Lower lobe of right lung (tissue), 2 donors: ENCODE results near the gene GARRE1. TPM values are rescaled to one million over a fixed set of nuclear protein-coding genes. Genes with fewer than 3 reads are reported as not detected.
"Not testable (repeated sequence)": the region's sequence is repeated elsewhere in the genome, so short reads cannot be mapped to it uniquely, and the experiment has no call there.

Experiments
- ATAC-seq, 2 donors: fragments of 200-7000 bp; cut with Tn5 transposase; one replicate each; pipeline ENCODE4 v1.9.1; 2020 to 2022; ENCODE audit warnings: mild to moderate bottlenecking in 2 of 2, moderate library complexity in 2 of 2
- DNase-seq: peaks from one replicate; pipeline ENCODE4 v3.0.0-alpha.2; 2020
- H3K27ac ChIP-seq: fragments of 200-600 bp; one replicate; pipeline ENCODE4 v1.8.0; 2022
- H3K27me3 ChIP-seq: fragments of 200-600 bp; one replicate; pipeline ENCODE4 v1.8.0; 2022; ENCODE audit warnings: low read depth
- H3K36me3 ChIP-seq: fragments of 200-600 bp; one replicate; pipeline ENCODE4 v1.8.0; 2022; ENCODE audit warnings: mild to moderate bottlenecking
- H3K4me1 ChIP-seq: fragments of 200-600 bp; one replicate; pipeline ENCODE4 v1.8.0; 2022
- H3K4me3 ChIP-seq: fragments of 200-600 bp; one replicate; pipeline ENCODE4 v1.8.0; 2022; ENCODE audit warnings: mild to moderate bottlenecking
- H3K9me3 ChIP-seq: fragments of 200-600 bp; one replicate; pipeline ENCODE4 v1.8.0; 2022
- intact Hi-C: fragments of 100-400 bp; cut with DNase I; formaldehyde crosslinking; loops from one replicate; pipeline ENCODE4 v1.11.0; 2022
- long read RNA-seq: library from polyadenylated mRNA; unstranded; transcript quantifications from one replicate; pipeline ENCODE4 v2.0.0, GENCODE V29; 2021
- total RNA-seq: library from RNA; stranded (reverse); fragmentation: NEBNext Ultra II Directional; extraction: Animal tissue kit (Norgen Biotek cat#: 25700); gene quantifications from one replicate; pipeline ENCODE4 v1.2.1, GENCODE V29; 2021
- TF ChIP-seq, protein P1 (sequence below): fragments of 200-600 bp; IDR thresholded peaks from one replicate; pipeline ENCODE4 v1.8.0; 2022; ENCODE audit warnings: antibody characterized with exemption, mild to moderate bottlenecking
- donor health status: DM: no; HTN: yes; CAD: no; lungs with severe emphysema.

GARRE1 gene, protein sequence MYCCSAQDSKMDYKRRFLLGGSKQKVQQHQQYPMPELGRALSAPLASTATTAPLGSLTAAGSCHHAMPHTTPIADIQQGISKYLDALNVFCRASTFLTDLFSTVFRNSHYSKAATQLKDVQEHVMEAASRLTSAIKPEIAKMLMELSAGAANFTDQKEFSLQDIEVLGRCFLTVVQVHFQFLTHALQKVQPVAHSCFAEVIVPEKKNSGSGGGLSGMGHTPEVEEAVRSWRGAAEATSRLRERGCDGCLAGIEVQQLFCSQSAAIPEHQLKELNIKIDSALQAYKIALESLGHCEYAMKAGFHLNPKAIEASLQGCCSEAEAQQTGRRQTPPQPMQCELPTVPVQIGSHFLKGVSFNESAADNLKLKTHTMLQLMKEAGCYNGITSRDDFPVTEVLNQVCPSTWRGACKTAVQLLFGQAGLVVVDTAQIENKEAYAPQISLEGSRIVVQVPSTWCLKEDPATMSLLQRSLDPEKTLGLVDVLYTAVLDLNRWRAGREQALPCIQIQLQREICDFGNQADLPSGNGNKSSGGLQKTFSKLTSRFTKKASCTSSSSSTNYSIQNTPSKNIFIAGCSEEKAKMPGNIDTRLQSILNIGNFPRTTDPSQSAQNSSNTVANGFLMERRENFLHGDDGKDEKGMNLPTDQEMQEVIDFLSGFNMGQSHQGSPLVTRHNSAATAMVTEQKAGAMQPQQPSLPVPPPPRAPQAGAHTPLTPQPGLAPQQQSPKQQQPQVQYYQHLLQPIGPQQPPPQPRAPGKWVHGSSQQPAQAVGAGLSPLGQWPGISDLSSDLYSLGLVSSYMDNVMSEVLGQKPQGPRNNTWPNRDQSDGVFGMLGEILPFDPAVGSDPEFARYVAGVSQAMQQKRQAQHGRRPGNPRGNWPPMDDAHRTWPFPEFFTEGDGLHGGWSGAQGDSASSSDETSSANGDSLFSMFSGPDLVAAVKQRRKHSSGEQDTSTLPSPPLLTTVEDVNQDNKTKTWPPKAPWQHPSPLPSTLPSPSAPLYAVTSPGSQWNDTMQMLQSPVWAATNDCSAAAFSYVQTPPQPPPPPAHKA (N-terminal part only)
- total RNA-seq: 31.2 TPM
- long read RNA-seq, partial matches to known transcripts: 12 of 26 reads
- long read RNA-seq, other reads (novel, unspliced or antisense): 11 of 26 reads

DNA sequence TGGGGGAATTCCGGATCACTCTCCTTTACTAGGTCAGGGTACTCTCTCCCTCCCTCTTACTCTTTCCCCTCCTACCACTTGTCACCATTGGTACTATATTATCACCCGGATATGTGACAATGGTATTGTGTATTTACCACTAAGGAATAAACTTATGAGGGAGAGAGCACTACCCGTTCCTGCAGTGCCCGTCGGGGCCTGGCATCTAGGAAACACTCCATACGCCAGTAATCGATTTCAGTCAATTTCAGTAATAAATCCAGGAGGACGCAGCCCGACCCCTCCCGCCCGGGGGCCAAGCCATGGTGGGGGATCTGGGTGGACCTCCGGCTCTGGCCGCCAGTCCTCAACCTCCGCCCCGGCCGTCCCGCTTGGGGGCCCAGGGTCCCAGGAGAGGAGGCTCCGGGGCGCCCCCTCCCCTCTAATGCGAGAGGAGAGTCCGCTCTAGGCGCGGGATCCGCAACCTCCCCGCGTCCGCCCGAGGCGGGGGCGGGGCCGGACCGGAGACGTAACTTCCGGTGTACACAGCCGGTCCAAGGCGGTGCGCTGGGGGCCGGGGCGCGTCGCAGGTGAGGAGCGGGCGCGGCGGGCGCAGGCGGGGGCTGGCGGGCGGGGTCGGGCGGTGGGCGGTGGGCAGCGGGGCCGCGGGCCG lies at the start of gene GARRE1:
TSS of gene GARRE1 (plus strand) at position 509 of the 652 bp plus-strand sequence. CDS start 45,920 bp downstream, outside the sequence.
- Histone ChIP-seq H3K36me3 (peaks cover 8% of the 10 kb centered on the region), H3K9me3 (no peaks in the 10 kb centered on the region), H3K4me3 (peak within 1 kb of the TSS; percentile 94), H3K27me3 (no peaks in the 10 kb centered on the region), H3K27ac (peak within 1 kb of the TSS; percentile 94), H3K4me1 (peaks cover 7% of the 10 kb centered on the region)
- intact Hi-C loops: no loop called here
- peak; percentile 95 to 96 for ATAC-seq
- DNase-seq: peak; percentile 91
- TF ChIP-seq, protein P1, sequence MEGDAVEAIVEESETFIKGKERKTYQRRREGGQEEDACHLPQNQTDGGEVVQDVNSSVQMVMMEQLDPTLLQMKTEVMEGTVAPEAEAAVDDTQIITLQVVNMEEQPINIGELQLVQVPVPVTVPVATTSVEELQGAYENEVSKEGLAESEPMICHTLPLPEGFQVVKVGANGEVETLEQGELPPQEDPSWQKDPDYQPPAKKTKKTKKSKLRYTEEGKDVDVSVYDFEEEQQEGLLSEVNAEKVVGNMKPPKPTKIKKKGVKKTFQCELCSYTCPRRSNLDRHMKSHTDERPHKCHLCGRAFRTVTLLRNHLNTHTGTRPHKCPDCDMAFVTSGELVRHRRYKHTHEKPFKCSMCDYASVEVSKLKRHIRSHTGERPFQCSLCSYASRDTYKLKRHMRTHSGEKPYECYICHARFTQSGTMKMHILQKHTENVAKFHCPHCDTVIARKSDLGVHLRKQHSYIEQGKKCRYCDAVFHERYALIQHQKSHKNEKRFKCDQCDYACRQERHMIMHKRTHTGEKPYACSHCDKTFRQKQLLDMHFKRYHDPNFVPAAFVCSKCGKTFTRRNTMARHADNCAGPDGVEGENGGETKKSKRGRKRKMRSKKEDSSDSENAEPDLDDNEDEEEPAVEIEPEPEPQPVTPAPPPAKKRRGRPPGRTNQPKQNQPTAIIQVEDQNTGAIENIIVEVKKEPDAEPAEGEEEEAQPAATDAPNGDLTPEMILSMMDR: no peak

DNA sequence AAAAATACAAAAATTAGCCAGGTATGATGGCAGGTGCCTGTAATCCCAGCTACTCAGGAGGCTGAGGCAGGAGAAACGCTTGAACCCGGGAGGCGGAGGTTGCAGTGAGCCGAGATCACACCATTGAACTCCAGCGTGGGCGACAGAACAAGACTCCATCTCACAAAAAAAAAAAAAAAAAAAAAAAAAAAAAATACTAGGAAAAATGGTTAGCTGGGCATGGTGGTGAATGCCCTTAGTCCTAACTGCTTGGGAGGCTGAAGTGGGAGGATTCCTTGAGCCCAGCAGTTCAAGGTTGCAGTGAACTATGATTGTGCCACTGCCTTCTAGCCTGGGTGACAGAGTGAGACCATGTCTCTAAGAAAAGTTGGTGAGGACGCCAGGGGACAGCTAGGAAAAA lies 49.0 kb upstream of the GARRE1 start:
- intact Hi-C loops: not testable (repeated sequence)

DNA sequence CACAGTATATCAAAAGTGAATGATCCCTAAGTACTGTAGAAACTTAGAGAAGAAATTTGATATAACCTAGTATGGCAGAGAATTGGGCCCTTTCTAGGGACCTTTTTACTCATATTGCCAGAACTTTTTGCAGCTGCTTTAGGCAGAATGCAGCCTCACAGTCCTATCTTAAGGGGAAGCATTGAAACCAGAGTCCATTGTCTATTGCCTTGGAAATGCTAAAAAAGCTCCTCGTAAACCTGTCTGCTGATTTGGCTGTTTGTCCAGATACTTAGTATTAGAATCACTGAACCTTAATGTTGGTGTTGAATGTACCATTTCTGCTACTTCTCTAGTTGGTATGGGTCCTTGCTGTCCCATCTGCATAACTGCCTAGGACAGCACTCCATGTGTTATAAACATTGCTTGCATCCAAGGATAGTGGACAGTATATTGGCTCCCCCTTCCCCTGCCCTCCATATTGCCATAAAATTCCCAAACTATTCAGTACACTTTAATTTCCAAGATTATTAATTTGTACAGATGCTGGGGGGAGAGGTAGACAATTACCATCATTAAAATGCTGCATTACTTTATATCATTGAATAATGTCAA lies 46.0 kb upstream of the GARRE1 start:
- Histone ChIP-seq H3K4me3 (no peak overlapping the region), H3K9me3 (no peaks in the 10 kb centered on the region), H3K4me1 (no peaks in the 10 kb centered on the region), H3K27ac (no peak overlapping the region), H3K27me3 (no peaks in the 10 kb centered on the region), H3K36me3 (peaks cover 84% of the 10 kb centered on the region)
- DNase-seq (no peak), ATAC-seq (no peak)
- TF ChIP-seq, protein P1: no peak
- intact Hi-C loops: no loop called here

More for the DNA sequence above, 49.0 kb upstream of the GARRE1 start:
- H3K4me3 ChIP-seq, DNase-seq, H3K27ac ChIP-seq, H3K4me1 ChIP-seq, H3K27me3 ChIP-seq, H3K9me3 ChIP-seq, ATAC-seq: not testable (repeated sequence)
- peaks cover 79% of the 10 kb centered on the region for H3K36me3 ChIP-seq

DNA sequence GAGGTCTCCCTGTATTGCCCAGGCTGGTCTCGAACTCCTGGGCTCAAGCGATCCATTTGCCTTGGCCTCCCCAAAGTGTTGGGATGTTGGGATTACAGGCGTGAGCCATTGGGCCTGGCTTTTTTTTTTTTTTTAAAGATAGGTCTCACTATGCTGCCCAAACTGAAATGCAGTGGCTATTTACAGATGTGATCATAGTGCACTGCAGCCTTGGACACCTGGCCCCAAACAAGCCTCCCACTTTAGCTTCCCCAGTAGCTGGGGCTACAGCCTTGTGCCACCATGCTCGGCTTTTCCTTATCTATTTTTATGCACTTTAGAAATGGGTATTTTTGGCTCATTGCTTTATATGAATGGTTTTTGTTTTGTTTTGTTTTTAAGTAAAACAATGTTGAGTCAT lies 44.6 kb upstream of the GARRE1 start:
- intact Hi-C loops: no loop called here
- no peaks in the 10 kb centered on the region for H3K9me3 ChIP-seq
- TF ChIP-seq, protein P1: no peak
- ATAC-seq (no peak), DNase-seq (no peak)
- peaks cover 95% of the 10 kb centered on the region for H3K36me3 ChIP-seq
- H3K4me1 ChIP-seq: no peaks in the 10 kb centered on the region
- no peak overlapping the region for H3K4me3 ChIP-seq
- no peaks in the 10 kb centered on the region for H3K27me3 ChIP-seq
- no peak overlapping the region for H3K27ac ChIP-seq

DNA sequence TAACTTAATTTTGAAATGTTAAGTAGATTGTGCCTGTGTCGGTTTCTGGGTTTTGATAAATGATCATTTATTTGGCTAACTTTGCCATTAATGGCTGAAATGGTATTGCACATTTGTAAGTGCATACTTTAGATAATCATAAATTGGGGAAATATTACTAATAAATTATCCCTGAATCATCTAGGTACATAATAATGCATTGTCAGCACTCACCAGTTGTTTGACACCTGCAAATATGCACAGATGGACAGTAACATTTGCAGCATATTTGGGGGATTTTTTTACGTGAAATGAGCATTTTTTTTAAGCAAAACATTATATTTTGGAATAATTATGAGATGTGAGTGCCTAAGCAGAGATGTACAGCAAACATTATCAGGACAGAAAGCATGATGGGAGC lies 41.1 kb upstream of the GARRE1 start:
- Histone ChIP-seq H3K36me3 (peaks cover 82% of the 10 kb centered on the region), H3K4me1 (peaks cover 5% of the 10 kb centered on the region), H3K4me3 (no peak overlapping the region), H3K9me3 (no peaks in the 10 kb centered on the region), H3K27ac (no peak overlapping the region), H3K27me3 (no peaks in the 10 kb centered on the region)
- TF ChIP-seq, protein P1: no peak
- no peak for DNase-seq
- intact Hi-C loops: no loop called here
- no peak for ATAC-seq
